T-cell (primary cell): ENCODE data around the gene ELL3. TPM values are rescaled to one million over a fixed set of nuclear protein-coding genes. Genes with fewer than 3 reads are reported as not detected.
A peak's percentile ranks its signal among the peaks of the same experiment; 100 is the strongest.
"Not testable (repeated sequence)": the region's sequence is repeated elsewhere in the genome, so short reads cannot be mapped to it uniquely, and the experiment has no call there.

Experiments
- ATAC-seq, 4 experiments: fragments of 200-7000 bp in 3 of 4; fragments of 150-1000 bp in 1 of 4; cut with Tn5 transposase; replicated peaks in 1 of 4; 1 replicate in 3 of 4; 2 replicates in 1 of 4; pipeline ENCODE4 v1.10.0; 2021; ENCODE audit warnings: moderate library complexity in 3 of 4, mild to moderate bottlenecking in 2 of 4, moderate number of reproducible peaks in 1 of 4
- CTCF ChIA-PET, 2 donors: fragments of 300-600 bp; sonication (Branson Sonifier 250); formaldehyde crosslinking; loops; one replicate each; lab custom pipeline; 2022; ENCODE audit warnings: antibody characterized with exemption in 2 of 2; lab: Charles Lee
- POLR2A ChIA-PET, 2 donors: fragments of 300-600 bp; sonication (Branson Sonifier 250); formaldehyde crosslinking; loops; one replicate each; lab custom pipeline; 2022; ENCODE audit warnings: antibody characterized with exemption in 2 of 2; lab: Charles Lee
- DNase-seq, 35 experiments: peaks; one replicate each; pipeline versions ENCODE4 v3.0.0 to v3.0.0-alpha.2; 2013 to 2023
- H3K27ac ChIP-seq: one replicate; pipeline ENCODE4 v1.5.1; 2013; ENCODE audit warnings: low read length
- H3K27me3 ChIP-seq, 2 experiments: replicated peaks in 1 of 2; 1 replicate in 1 of 2; 2 replicates in 1 of 2; pipeline versions ENCODE4 v1.6.1 to v1.7.0; 2013; ENCODE audit warnings: low read length in 1 of 2, mixed read lengths in 1 of 2; ENCODE audit not compliant: control insufficient read depth in 2 of 2, insufficient read depth in 2 of 2; ENCODE audit errors: extremely low read depth in 1 of 2
- H3K36me3 ChIP-seq, 2 donors: 1 replicate in 1 of 2; 2 replicates in 1 of 2; pipeline versions ENCODE4 v1.6.1 to v1.7.0; 2013; ENCODE audit warnings: low read length in 1 of 2; ENCODE audit not compliant: control insufficient read depth in 2 of 2, insufficient read depth in 1 of 2; ENCODE audit errors: extremely low read depth in 1 of 2
- H3K4me1 ChIP-seq, 2 experiments: 1 replicate in 1 of 2; 2 replicates in 1 of 2; pipeline versions ENCODE4 v1.6.1 to v1.7.0; 2013; ENCODE audit warnings: low read length in 2 of 2, mixed read lengths in 1 of 2; ENCODE audit not compliant: insufficient read depth in 2 of 2, control insufficient read depth in 1 of 2; ENCODE audit errors: extremely low read depth in 1 of 2
- H3K4me3 ChIP-seq, 2 donors: 1 replicate in 1 of 2; 2 replicates in 1 of 2; pipeline versions ENCODE4 v1.5.1 to v1.7.0; 2013; ENCODE audit warnings: mild to moderate bottlenecking in 2 of 2, low read length in 1 of 2, moderate library complexity in 1 of 2; ENCODE audit not compliant: control insufficient read depth in 1 of 2; ENCODE audit errors: extremely low read depth in 1 of 2
- H3K9me3 ChIP-seq: 2 replicates; pipeline ENCODE4 v1.7.0; 2013
- H3K27ac Mint-ChIP-seq, 2 donors: one replicate each; pipeline ENCODE4 v1.8.0; 2020 to 2021; ENCODE audit warnings: mild to moderate bottlenecking in 2 of 2, mixed read lengths in 2 of 2
- H3K27me3 Mint-ChIP-seq, 2 donors: one replicate each; pipeline ENCODE4 v1.8.0; 2021 to 2022; ENCODE audit warnings: mixed read lengths in 2 of 2
- H3K36me3 Mint-ChIP-seq: one replicate; pipeline ENCODE4 v1.8.0; 2021; ENCODE audit warnings: mixed read lengths
- H3K4me1 Mint-ChIP-seq, 3 donors: one replicate each; pipeline ENCODE4 v1.8.0; 2020 to 2022; ENCODE audit warnings: mixed read lengths in 3 of 3, mild to moderate bottlenecking in 1 of 3
- H3K4me3 Mint-ChIP-seq, 3 donors: one replicate each; pipeline ENCODE4 v1.8.0; 2020 to 2022; ENCODE audit warnings: mild to moderate bottlenecking in 3 of 3, mixed read lengths in 3 of 3, moderate library complexity in 3 of 3
- H3K9me3 Mint-ChIP-seq, 3 donors: one replicate each; pipeline ENCODE4 v1.8.0; 2020 to 2022; ENCODE audit warnings: mixed read lengths in 3 of 3
- WGBS: methylation state at CpG from one replicate; pipeline ENCODE4 v1.1.5; 2013; ENCODE audit warnings: missing lambda C conversion rate; ENCODE audit not compliant: insufficient coverage; 5-methylcytosine and 5-hydroxymethylcytosine counted together
- total RNA-seq, 35 experiments: library from RNA in 6 of 35; stranded (reverse) in 6 of 35; fragments of 120-200 nt in 1 of 35; gene quantifications; one replicate each; pipeline versions ENCODE4 v1.2.1 to v1.2.4 and lab custom pipeline; 2013 to 2026

Gene ELL3
- total RNA-seq, 5 donors from 2014 or later (not counting 1 experiment from before 2014, with no cell fraction given) = 0.80 to 6.5 (median 2.2) TPM

DNA sequence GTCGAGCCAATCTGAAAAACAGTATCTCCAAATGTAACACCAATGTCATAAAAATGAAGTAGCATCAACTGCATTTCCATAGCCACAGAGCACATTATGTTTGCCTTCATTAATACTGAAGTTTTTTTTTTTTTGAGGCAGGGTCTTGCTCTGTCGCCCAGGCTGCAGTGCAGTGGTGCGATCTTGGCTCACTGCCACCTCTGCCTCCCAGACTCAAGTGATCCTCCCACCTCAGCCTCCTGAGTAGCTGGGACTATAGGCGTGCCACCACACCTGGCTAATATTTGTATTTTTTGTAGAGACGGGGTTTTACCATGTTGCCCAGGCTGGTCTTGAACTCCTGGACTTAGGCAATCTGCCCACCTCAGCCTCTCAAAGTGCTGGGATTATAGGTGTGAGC, 38.3 kb upstream of the ELL3 start:
- ATAC-seq, H3K4me1 ChIP-seq, POLR2A ChIA-PET, H3K27me3 Mint-ChIP-seq, H3K4me3 ChIP-seq, H3K27ac ChIP-seq, DNase-seq, H3K9me3 ChIP-seq, H3K9me3 Mint-ChIP-seq, H3K4me3 Mint-ChIP-seq, H3K27ac Mint-ChIP-seq, H3K27me3 ChIP-seq: not testable (repeated sequence)
- CTCF ChIA-PET = interaction anchor here in 1 of 2 donors (0.6 kb wide), 1 partner anchor 704 kb away, joined by 6 read pairs; no protein-coding TSS in a partner anchor
- H3K36me3 ChIP-seq = peaks cover 21 to 68% of the 10 kb centered on the region in 2 donors
- H3K4me1 Mint-ChIP-seq = peaks cover 8 to 19% (median 12%) of the 10 kb centered on the region in 3 donors
- H3K36me3 Mint-ChIP-seq = peaks cover 27% of the 10 kb centered on the region
- 100% methylated on average over 1 of the region's 5 CpGs for WGBS

DNA sequence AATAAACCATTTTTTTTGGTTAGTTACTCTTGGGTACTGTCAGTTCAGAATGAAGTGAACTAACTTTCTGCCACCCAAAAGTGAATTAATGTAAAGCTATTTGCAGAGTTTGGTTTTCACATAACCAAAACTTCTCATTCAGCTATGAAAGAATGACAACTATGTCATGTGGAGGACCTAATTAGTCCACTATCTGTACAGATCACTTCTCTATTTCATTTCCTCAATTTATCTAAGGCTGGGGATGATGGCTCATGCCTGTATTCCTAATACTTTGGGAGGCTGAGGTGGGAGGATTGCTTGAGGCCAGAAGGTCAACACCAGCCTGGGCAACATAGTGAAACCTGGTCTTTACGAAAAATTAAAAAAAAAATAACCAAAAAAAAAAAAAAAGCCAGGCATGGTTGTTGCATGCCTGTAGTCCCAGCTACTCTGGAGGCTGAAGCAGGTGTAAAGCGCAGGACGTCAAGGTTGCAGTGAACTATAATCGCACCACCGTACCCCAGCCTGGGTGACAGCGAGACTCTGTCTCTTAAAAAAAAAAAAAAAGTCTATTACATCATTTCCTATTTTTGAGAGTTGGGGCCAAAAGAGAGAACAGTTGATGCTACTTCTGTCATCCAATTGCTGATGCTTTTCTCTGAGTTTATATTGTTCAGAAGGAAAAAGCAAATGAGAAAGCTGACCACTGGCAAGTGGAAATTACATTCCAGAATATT, 32.4 kb upstream of the ELL3 start:
- no peaks in the 10 kb centered on the region for H3K27me3 ChIP-seq
- Mint-ChIP-seq H3K27me3 (no peaks in the 10 kb centered on the region), H3K9me3 (no peaks in the 10 kb centered on the region), H3K4me1 (peaks cover 2 to 4% (median 3%) of the 10 kb centered on the region in 3 donors), H3K36me3 (peaks cover 53% of the 10 kb centered on the region), H3K27ac (no peak overlapping the region), H3K4me3 (no peak overlapping the region)
- ATAC-seq (no peak), DNase-seq (no peak)
- H3K27ac ChIP-seq = no peak overlapping the region
- no peak overlapping the region for H3K4me3 ChIP-seq
- H3K36me3 ChIP-seq = peaks cover 16 to 93% of the 10 kb centered on the region in 2 donors
- H3K9me3 ChIP-seq = no peaks in the 10 kb centered on the region
- ChIA-PET POLR2A (interaction anchor here in 1 of 2 donors (0.7 to 1.1 kb wide), 2 partner anchors 19 kb away, joined by 4 to 6 read pairs; no protein-coding TSS in a partner anchor), CTCF (interaction anchor here in 1 of 2 donors (1.0 kb wide), 1 partner anchor 15 kb away, joined by 3 read pairs; the partner anchor contains the start of gene MFAP1)
- no CpG with 5 or more reads among the region's 6 CpGs for WGBS
- H3K4me1 ChIP-seq = no peaks in the 10 kb centered on the region

DNA sequence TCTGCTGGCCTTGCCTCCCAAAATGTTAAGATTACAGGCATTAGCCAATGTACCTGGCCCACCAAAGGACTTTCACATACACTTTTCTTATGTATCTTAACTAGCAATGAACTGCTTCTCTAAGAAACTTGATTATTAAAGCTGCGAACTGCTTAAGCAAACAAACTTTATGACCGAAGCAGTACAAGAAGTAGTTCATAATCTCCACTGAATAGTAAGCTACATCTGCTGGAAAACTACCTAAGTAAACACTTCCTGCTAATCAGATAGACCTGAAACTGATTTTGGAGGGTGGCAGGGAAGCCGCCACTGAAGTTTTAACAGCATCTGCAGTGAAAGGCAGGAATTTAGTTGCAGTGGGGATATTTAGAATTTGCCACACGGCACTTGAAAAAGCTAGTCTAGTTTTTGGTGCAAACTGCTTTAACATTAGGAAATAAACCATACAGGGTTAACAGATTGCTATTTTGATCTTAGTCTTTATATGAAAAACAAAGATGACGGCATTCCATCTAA, 31.7 kb upstream of the ELL3 start:
- 92% methylated on average over 2 of the region's 5 CpGs for WGBS
- H3K9me3 Mint-ChIP-seq = no peaks in the 10 kb centered on the region
- DNase-seq = no peak
- peaks cover 12 to 90% of the 10 kb centered on the region in 2 donors for H3K36me3 ChIP-seq
- H3K27me3 ChIP-seq = no peaks in the 10 kb centered on the region
- H3K27me3 Mint-ChIP-seq = no peaks in the 10 kb centered on the region
- no peak overlapping the region for H3K27ac Mint-ChIP-seq
- no peak overlapping the region for H3K4me3 ChIP-seq
- ChIA-PET CTCF (interaction anchor here in 1 of 2 donors (1.0 kb wide), 1 partner anchor 16 kb away, joined by 3 read pairs; the partner anchor contains the start of gene MFAP1), POLR2A (interaction anchor here in 1 of 2 donors (1.1 kb wide), 1 partner anchor 20 kb away, joined by 4 read pairs; no protein-coding TSS in a partner anchor)
- H3K9me3 ChIP-seq = no peaks in the 10 kb centered on the region
- H3K4me1 Mint-ChIP-seq = peaks cover 3 to 4% (median 3%) of the 10 kb centered on the region in 3 donors
- no peaks in the 10 kb centered on the region for H3K4me1 ChIP-seq
- ATAC-seq = no peak
- no peak overlapping the region for H3K4me3 Mint-ChIP-seq
- H3K27ac ChIP-seq = no peak overlapping the region
- H3K36me3 Mint-ChIP-seq = peaks cover 54% of the 10 kb centered on the region

DNA sequence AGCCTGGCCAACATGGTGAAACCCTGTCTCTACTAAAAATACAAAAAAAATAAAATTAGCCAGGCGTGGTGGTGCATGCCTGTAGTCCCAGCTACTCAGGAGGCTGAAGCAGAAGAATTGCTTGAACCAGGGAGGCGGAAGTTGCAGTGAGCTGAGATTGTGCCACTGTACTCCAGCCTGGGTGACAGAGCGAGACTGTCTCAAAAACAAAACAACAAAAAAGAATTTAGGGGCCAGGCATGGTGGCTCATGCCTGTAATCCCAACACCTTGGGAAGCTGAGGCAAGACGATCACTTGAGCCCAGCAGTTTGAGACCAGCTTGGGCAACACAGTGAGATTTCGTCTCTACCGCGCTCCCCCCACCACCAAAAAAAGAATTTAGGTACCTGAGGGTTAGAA, 25.9 kb upstream of the ELL3 start:
- CTCF ChIA-PET, H3K9me3 ChIP-seq, H3K27me3 ChIP-seq, H3K27ac Mint-ChIP-seq, H3K9me3 Mint-ChIP-seq, POLR2A ChIA-PET, H3K27ac ChIP-seq, ATAC-seq, DNase-seq, H3K27me3 Mint-ChIP-seq, H3K4me3 ChIP-seq, H3K4me3 Mint-ChIP-seq: not testable (repeated sequence)
- peaks cover 12 to 23% of the 10 kb centered on the region in 2 experiments for H3K4me1 ChIP-seq
- H3K36me3 ChIP-seq = peaks cover 6 to 62% of the 10 kb centered on the region in 2 donors
- Mint-ChIP-seq H3K36me3 (peaks cover 51% of the 10 kb centered on the region), H3K4me1 (peaks cover 33 to 38% (median 38%) of the 10 kb centered on the region in 3 donors)
- 97% methylated on average over 3 of the region's 7 CpGs for WGBS

DNA sequence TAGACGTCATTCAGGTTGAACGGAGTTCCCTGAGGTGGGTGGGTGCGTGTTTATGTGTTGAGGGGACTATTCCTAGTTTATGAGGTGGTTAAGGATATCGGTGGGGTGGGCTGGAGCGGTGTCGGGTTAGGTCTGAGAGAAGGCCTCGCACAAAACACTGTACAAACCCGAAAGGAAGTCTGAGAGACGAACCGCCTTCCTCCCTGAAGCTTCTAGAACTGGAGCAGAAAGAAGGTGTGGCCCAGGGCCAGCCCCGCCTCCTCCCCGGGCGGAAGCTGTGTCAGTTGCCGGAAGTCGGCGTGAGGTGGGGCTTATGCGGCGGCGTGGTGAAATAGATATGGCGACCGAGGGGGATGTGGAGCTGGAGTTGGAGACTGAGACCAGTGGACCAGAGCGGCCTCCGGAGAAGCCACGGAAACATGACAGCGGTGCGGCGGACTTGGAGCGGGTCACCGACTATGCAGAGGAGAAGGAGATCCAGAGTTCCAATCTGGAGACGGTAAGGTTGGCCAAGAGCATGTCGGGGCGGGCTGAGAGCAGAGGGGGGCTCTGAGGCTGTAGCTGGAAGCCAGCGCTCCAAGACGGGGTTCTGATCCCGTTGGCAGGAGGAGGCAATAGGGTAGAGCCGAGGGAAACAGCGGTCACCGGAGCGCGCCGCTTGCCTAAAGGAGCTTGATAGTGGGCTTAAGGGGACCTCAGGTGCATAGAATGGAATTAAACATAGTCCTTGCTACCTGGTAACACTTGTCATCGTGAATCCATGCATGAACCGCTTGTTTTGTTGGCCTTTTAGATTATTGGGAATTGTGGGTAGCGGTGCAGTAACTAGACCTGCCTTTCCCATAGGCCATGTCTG, 23.7 kb upstream of the ELL3 start, which contains the start of gene HYPK:
Gene HYPK, plus strand, starts transcription at position 314 of the 856 bp plus-strand sequence. Its CDS starts 24 bp downstream, at position 338.
- Mint-ChIP-seq H3K27me3 (no peaks in the 10 kb centered on the region), H3K27ac (peak within 1 kb of the TSS; percentile 98), H3K4me3 (peak within 1 kb of the TSS; percentile 97 to 99 (median 99)), H3K9me3 (no peaks in the 10 kb centered on the region), H3K36me3 (peaks cover 49% of the 10 kb centered on the region), H3K4me1 (peaks cover 49 to 54% (median 53%) of the 10 kb centered on the region in 3 donors)
- ChIA-PET CTCF (interaction anchor here (0.6 to 1.4 kb wide), 4 partner anchors 10 to 55 kb away, joined by 3 to 5 read pairs (median 5); partner anchors contain the start of genes ELL3 (in 1 of the 2), MFAP1 (in 1 of the 2) and PDIA3 (in 1 of the 2)), POLR2A (interaction anchor here (0.6 to 1.2 kb wide), 6 partner anchors 21 to 627 kb away, joined by 3 to 11 read pairs (median 4); partner anchors contain the start of genes MFAP1 (in 2 of the 2) and CTDSPL2 (in 1 of the 2))
- DNase-seq (peak; percentile 84 to 95 (median 92)), ATAC-seq (peak; percentile 96 to 99 (median 98))
- Histone ChIP-seq H3K27ac (peak within 1 kb of the TSS; percentile 77), H3K9me3 (no peaks in the 10 kb centered on the region), H3K36me3 (peaks cover 7 to 61% of the 10 kb centered on the region in 2 donors), H3K4me1 (peaks cover 15 to 23% of the 10 kb centered on the region in 2 experiments), H3K27me3 (no peaks in the 10 kb centered on the region), H3K4me3 (peak within 1 kb of the TSS; percentile 80 to 90)
- WGBS = 7% methylated on average over 42 of the region's 44 CpGs
